Testis (tissue), 2 donors: ENCODE data around the gene UBE2E1.

ENCODE experiments used
- POLR2A ChIP-seq: fragments of 450-650 bp; IDR thresholded peaks from one replicate; pipeline ENCODE4 v1.6.1; 2017; ENCODE audit warnings: antibody characterized with exemption, mild to moderate bottlenecking, moderate library complexity
- TF ChIP-seq, protein P1 (sequence below), 3 experiments: fragments of 450-650 bp in 2 of 3; fragments of 200-600 bp in 1 of 3; sonication (generic) in 1 of 3; IDR thresholded peaks; one replicate each; pipeline ENCODE4 v1.5.1; 2016 to 2019; ENCODE audit warnings: antibody characterized with exemption in 3 of 3, mild to moderate bottlenecking in 2 of 3, moderate library complexity in 1 of 3

DNA sequence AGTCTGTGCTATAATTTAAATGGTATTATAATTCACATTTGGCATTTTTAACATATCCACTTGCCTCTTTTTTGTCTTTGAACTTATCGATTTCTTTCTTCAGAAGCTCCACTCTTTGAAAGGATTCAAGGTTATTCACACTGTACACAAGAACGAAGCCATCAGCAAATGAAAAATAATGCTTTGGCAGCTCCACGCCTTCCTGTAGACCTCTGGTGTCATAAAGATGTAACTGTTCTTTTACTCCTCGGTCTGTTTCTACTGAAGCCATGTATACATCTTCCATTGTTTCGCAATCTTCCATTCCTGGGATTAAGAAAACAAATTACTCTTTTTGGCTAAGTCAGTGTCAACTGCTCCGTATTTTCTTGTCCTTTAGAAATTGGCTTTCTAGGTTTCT lies 95.0 kb downstream of the UBE2E1 start:
- TF ChIP-seq, protein P1, sequence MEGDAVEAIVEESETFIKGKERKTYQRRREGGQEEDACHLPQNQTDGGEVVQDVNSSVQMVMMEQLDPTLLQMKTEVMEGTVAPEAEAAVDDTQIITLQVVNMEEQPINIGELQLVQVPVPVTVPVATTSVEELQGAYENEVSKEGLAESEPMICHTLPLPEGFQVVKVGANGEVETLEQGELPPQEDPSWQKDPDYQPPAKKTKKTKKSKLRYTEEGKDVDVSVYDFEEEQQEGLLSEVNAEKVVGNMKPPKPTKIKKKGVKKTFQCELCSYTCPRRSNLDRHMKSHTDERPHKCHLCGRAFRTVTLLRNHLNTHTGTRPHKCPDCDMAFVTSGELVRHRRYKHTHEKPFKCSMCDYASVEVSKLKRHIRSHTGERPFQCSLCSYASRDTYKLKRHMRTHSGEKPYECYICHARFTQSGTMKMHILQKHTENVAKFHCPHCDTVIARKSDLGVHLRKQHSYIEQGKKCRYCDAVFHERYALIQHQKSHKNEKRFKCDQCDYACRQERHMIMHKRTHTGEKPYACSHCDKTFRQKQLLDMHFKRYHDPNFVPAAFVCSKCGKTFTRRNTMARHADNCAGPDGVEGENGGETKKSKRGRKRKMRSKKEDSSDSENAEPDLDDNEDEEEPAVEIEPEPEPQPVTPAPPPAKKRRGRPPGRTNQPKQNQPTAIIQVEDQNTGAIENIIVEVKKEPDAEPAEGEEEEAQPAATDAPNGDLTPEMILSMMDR (IDR thresholded peaks at IDR 0.05) = no peak
- no peak for TF ChIP-seq POLR2A
